HG03039 (cell line): ENCODE measurements around the gene NEK6.

ENCODE experiments used
- ATAC-seq: cut with Tn5 transposase; IDR thresholded peaks from one replicate; pipeline ENCODE4 v1.9.1; 2021; ENCODE audit warnings: mild to moderate bottlenecking, moderate library complexity; ENCODE audit not compliant: unreplicated experiment

The NEK6 gene

GRCh38 chr9:124364141-124364540 is 106.4 kb downstream of the NEK6 start:
- ATAC-seq, result no peak

GRCh38 chr9:124365036-124365435 is 107.3 kb downstream of the NEK6 start:
- ATAC-seq, result no peak

- ATAC-seq, result no peak
Measured at GRCh38 chr9:124366476-124367220, 108.9 kb downstream of the NEK6 start.

- ATAC-seq, result no peak
Measured at GRCh38 chr9:124368692-124369091, 110.9 kb downstream of the NEK6 start.

- ATAC-seq, result no peak
Measured at GRCh38 chr9:124369231-124369797, 111.6 kb downstream of the NEK6 start.

- ATAC-seq, result no peak
Measured at GRCh38 chr9:124370896-124371582, 113.3 kb downstream of the NEK6 start.

GRCh38 chr9:124372038-124372437 is 114.3 kb downstream of the NEK6 start:
- no peak for ATAC-seq

GRCh38 chr9:124373386-124373785 is 115.6 kb downstream of the NEK6 start:
- no peak for ATAC-seq

GRCh38 chr9:124373851-124374250 is 116.1 kb downstream of the NEK6 start:
- no peak for ATAC-seq

- ATAC-seq, result no peak
Measured at GRCh38 chr9:124375726-124376125, 118.0 kb downstream of the NEK6 start.

- ATAC-seq, result no peak
Measured at GRCh38 chr9:124376329-124376728, 118.6 kb downstream of the NEK6 start.

- ATAC-seq, result no peak
Measured at GRCh38 chr9:124377551-124378406, 120.0 kb downstream of the NEK6 start.

- no peak for ATAC-seq
Measured at GRCh38 chr9:124381170-124381945, 123.6 kb downstream of the NEK6 start.

- ATAC-seq, result no peak
Measured at GRCh38 chr9:124384210-124384609, 126.5 kb downstream of the NEK6 start.

GRCh38 chr9:124384846-124385245 is 127.1 kb downstream of the NEK6 start:
- ATAC-seq, result no peak

- ATAC-seq, result no peak
Measured at GRCh38 chr9:124385623-124386022, 127.9 kb downstream of the NEK6 start.

GRCh38 chr9:124386201-124386600 is 128.5 kb downstream of the NEK6 start:
- no peak for ATAC-seq

- no peak for ATAC-seq
Measured at GRCh38 chr9:124388275-124389048, 130.7 kb downstream of the NEK6 start.

- no peak for ATAC-seq
Measured at GRCh38 chr9:124389146-124389939, 131.6 kb downstream of the NEK6 start.
